Measurements from ENCODE around the gene PIAS1. TPM values are rescaled to one million over a fixed set of nuclear protein-coding genes. Genes with fewer than 3 reads are reported as not detected.
A peak's percentile ranks its signal among the peaks of the same experiment; 100 is the strongest.
"Not testable (repeated sequence)": the region's sequence is repeated elsewhere in the genome, so short reads cannot be mapped to it uniquely, and the experiment has no call there.

PIAS1 gene
- total RNA-seq, 2 experiments from 2014 or later = 20.4 to 24.4 TPM

DNA sequence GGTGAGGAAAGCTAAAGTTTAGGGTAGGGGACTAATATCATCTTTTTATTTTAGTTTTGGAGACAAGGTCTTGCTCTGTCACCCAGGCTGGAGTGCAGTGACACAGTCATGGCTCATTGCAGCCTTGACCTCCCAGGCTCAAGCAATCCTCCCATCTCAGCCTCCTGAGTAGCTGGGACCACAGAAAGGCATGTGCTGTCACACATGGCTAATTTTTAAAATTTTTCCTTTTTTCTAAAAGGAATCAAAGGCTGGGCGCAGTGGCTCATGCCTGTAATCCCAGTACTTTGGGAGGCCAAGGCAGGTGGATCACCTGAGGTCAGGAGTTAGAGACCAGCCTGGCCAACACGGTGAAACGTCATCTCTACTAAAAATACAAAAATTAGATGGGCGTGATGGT, 171.3 kb downstream of the PIAS1 start:
- Mint-ChIP-seq H3K4me1 (peaks cover 35% of the 10 kb centered on the region), H3K36me3 (peaks cover 49% of the 10 kb centered on the region), H3K4me3 (peak overlapping the region; percentile 37)
- not testable (repeated sequence) for H3K9me3 Mint-ChIP-seq, H3K27ac Mint-ChIP-seq, H3K27me3 Mint-ChIP-seq, DNase-seq

- Mint-ChIP-seq H3K9me3 (no peaks in the 10 kb centered on the region), H3K36me3 (peaks cover 45% of the 10 kb centered on the region), H3K4me3 (peak overlapping the region; percentile 92), H3K4me1 (peaks cover 39% of the 10 kb centered on the region), H3K27ac (peak overlapping the region; percentile 36), H3K27me3 (no peaks in the 10 kb centered on the region)
- DNase-seq = no peak
These were observed 173.6 kb downstream of the PIAS1 start for GRCh38 chr15:68227643-68228142.

GRCh38 chr15:68228143-68228970, 174.2 kb downstream of the PIAS1 start:
- peaks cover 36% of the 10 kb centered on the region for H3K4me1 Mint-ChIP-seq
- H3K36me3 Mint-ChIP-seq = peaks cover 39% of the 10 kb centered on the region
- DNase-seq = no peak
- H3K9me3 Mint-ChIP-seq = no peaks in the 10 kb centered on the region
- H3K27ac Mint-ChIP-seq = peak overlapping the region; percentile 91
- no peaks in the 10 kb centered on the region for H3K27me3 Mint-ChIP-seq
- peak overlapping the region; percentile 92 for H3K4me3 Mint-ChIP-seq

DNA sequence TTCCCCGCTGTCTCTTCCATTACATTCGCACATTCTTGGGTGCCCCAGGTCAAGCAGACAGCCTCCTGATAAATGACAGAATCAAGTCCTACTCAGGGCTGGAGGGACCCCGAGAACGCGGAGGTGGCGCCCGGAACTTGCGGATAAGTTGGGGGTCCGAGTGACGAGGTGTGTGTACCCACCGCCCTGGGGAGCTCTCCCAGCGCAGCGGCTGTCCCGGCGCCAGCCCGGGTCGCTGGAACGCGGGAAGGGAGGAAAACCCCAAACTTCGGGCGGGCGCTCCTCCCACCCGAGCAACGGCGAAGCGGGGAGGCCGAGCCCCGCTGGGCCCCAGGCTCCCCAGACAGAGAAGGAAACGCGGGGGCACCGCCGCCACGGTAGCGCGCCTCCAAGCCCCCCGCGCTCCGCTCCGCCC, 174.9 kb downstream of the PIAS1 start:
- Mint-ChIP-seq H3K27ac (peak overlapping the region; percentile 91), H3K4me3 (peak overlapping the region; percentile 92), H3K9me3 (no peaks in the 10 kb centered on the region), H3K36me3 (peaks cover 38% of the 10 kb centered on the region), H3K4me1 (peaks cover 36% of the 10 kb centered on the region), H3K27me3 (no peaks in the 10 kb centered on the region)
- no peak for DNase-seq

DNA sequence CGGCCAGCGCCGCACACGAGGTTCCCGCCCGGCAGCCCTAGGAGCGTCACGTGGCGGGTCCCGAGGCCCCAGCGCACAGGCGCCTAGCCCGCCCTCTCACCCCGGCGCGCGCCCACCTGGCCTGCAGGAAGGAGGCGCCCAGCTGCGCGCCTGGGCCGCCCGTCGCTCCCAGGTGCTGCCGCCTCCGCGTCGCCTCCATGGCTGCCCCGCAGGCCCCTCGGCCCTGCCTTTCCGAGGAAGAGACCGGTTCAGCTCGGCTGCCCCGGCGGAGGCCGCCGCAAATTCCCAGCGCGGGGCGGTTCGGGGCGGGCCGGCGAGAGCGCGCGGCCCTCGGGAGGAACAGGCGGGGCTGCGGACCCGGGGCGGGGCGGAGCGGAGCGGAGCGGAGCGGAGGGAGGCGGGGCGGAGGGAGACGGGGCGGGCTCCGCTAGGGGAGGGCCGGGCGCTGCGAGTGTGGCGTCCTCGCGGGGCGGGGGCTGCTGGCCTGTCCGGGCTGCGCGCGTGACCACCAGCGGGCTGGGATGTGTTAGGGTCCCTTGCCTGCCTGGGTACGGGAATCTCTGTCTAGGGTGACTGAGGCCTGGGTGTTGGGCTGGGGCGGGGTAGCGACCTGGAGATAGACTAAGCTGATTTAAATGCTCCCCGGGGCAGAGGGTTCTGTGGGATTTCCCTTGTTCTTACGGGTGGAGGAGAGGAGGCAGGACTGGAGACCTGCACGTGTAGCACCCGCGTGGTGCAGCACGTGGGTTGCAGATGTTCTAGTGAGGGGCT, 175.5 kb downstream of the PIAS1 start, which contains the start of gene CLN6:
Gene CLN6 (minus strand): TSS at position 343 of the 771 bp plus-strand sequence. CDS start 144 bp downstream, at position 199.
- H3K9me3 Mint-ChIP-seq = no peaks in the 10 kb centered on the region
- DNase-seq = peak; percentile 90
- peaks cover 35% of the 10 kb centered on the region for H3K36me3 Mint-ChIP-seq
- H3K4me1 Mint-ChIP-seq = peaks cover 35% of the 10 kb centered on the region
- H3K27me3 Mint-ChIP-seq = no peaks in the 10 kb centered on the region
- peak within 1 kb of the TSS; percentile 92 for H3K4me3 Mint-ChIP-seq
- H3K27ac Mint-ChIP-seq = peak within 1 kb of the TSS; percentile 98

DNA sequence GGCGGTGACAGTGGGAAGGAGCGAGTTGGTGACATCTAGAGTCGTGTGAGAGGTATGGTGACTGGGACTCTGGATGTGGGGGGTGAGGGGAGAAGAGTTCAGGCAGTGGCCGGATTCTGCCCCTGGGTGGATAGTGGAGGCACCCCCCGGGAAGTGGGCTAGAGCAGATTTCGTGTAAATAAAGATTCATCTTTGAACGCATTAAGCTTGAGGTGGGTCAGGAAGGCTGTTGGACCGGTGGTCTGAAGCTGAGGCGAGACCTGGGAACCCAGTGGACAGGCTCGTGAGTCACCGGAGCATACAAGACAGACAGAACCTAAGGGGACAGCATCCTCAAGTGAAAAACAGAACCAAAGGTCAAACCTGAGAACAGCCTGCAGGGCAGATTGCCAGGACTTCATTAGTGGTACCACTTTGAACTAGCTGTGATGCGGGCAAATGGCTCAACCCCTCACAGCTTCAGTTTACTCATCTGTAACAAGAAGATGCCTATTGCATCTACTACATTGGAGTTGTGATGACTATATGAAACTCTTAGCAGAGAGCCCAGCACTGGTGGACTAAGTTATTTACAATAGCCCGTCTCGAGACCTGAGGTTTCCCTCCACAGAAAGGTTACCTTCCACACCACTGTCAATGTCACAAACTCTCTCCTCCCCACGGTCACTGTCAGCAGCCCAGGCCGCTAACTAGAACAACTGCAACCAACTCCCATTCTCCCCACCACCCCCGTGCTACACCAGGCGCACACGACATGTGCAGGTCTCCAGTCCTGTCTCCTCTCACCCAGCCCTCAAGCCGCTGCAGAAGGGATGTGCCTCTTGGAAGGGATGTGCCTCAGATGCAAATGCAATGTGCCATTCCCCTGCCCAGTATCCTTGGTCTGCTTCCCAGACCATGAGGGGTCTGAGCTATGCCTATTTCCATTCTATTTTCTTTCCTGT, 176.3 kb downstream of the PIAS1 start:
- no peak for DNase-seq
- Mint-ChIP-seq H3K27ac (peak overlapping the region; percentile 98), H3K4me3 (peak overlapping the region; percentile 92), H3K27me3 (no peaks in the 10 kb centered on the region), H3K4me1 (peaks cover 28% of the 10 kb centered on the region), H3K9me3 (no peaks in the 10 kb centered on the region), H3K36me3 (peaks cover 28% of the 10 kb centered on the region)

DNA sequence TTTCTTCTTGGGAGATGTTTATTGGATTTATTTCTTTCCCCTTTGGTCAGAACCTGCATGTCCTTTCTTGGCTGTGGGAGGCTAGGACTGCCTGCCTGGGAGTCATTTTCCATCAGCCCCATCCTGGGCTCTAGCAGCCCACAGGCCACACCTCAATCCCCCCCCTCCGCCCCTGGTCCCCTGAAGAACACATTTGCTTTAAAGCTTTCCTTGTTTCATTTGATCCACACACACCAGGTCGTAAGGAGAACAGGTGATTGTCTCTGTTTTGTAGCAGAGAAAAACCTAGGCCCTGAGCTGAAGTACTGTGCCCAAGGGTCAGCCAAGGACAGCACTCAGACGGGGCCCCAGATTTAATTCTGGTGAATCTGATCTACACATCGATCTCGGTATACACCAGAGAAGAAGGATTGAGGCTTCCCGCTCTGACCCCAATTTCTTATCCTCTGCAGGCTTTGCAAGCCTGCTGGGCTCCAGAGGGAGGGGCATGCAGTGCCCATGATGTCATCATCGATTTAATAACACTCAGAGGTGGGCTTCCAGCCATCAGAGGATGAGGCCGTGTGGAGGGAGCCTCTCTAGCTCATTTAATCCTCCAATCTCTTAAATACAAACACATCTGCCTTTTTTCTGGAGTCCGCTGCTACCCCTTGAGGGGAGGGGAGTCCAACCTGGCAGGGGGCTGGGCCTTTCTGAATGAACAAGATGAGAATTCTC, 177.1 kb downstream of the PIAS1 start:
- Mint-ChIP-seq H3K4me1 (peaks cover 28% of the 10 kb centered on the region), H3K36me3 (peaks cover 28% of the 10 kb centered on the region), H3K27me3 (no peaks in the 10 kb centered on the region), H3K4me3 (peak overlapping the region; percentile 92), H3K27ac (peak overlapping the region; percentile 23), H3K9me3 (no peaks in the 10 kb centered on the region)
- DNase-seq = no peak

- no peak overlapping the region for H3K27ac Mint-ChIP-seq
These were observed 178.3 kb downstream of the PIAS1 start for GRCh38 chr15:68232449-68232848.

DNA sequence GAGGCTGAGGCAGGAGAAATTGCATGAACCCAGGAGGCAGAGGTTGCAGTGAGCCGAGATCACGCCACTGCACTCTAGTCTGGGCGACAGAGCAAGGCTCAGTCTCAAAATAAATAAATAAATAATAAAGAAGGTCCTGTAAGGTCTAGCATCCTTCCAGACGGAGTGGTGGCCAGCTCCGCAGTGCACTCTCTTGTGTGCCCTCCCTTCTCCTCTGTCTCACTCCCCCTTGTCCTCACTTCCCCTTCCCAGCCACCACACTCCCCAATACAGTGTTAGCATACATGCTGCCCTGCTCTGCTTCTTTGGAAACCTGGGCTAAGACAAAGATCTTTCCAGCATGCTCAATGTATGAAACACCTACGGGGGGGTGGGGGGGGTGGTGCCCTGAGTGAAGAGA, 178.8 kb downstream of the PIAS1 start:
- peaks cover 11% of the 10 kb centered on the region for H3K36me3 Mint-ChIP-seq

More at GRCh38 chr15:68232449-68232848, 178.3 kb downstream of the PIAS1 start:
- no peak overlapping the region for H3K4me3 Mint-ChIP-seq
- H3K27me3 Mint-ChIP-seq = no peaks in the 10 kb centered on the region
- DNase-seq = no peak
- H3K36me3 Mint-ChIP-seq = peaks cover 16% of the 10 kb centered on the region
- H3K9me3 Mint-ChIP-seq = no peaks in the 10 kb centered on the region
- peaks cover 22% of the 10 kb centered on the region for H3K4me1 Mint-ChIP-seq

DNA sequence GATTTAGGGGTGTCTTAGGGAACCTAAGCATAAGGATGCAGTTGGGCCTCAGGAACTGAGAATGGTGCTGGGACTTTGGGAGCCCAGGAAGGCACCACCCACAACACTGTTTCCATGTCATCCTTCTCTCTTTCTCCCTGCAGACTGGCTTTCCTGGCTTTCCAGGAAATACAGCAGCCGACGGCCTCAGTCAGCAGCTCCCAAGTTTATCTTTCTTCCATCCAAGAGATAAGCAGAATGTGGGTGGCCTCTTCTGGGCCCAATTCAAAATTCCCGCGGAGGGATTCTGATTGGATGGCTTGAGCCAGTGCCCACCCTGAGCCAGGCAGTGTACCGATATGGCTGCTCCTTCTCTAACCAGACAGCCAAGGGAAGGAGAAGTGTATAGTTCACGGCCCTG, 179.9 kb downstream of the PIAS1 start:
- peaks cover 11% of the 10 kb centered on the region for H3K4me1 Mint-ChIP-seq
- H3K36me3 Mint-ChIP-seq = peaks cover 1% of the 10 kb centered on the region
- DNase-seq = no peak
- no peaks in the 10 kb centered on the region for H3K27me3 Mint-ChIP-seq
- H3K9me3 Mint-ChIP-seq = no peaks in the 10 kb centered on the region
- H3K4me3 Mint-ChIP-seq = no peak overlapping the region
- no peak overlapping the region for H3K27ac Mint-ChIP-seq

More for the DNA sequence above, 178.8 kb downstream of the PIAS1 start:
- Mint-ChIP-seq H3K27ac (no peak overlapping the region), H3K27me3 (no peaks in the 10 kb centered on the region), H3K4me3 (no peak overlapping the region), H3K9me3 (no peaks in the 10 kb centered on the region), H3K4me1 (peaks cover 17% of the 10 kb centered on the region)
- DNase-seq = no peak

GRCh38 chr15:68234520-68234919, 180.4 kb downstream of the PIAS1 start:
- peaks cover 11% of the 10 kb centered on the region for H3K4me1 Mint-ChIP-seq
- DNase-seq, H3K27me3 Mint-ChIP-seq, H3K36me3 Mint-ChIP-seq, H3K9me3 Mint-ChIP-seq, H3K4me3 Mint-ChIP-seq, H3K27ac Mint-ChIP-seq: not testable (repeated sequence)

DNA sequence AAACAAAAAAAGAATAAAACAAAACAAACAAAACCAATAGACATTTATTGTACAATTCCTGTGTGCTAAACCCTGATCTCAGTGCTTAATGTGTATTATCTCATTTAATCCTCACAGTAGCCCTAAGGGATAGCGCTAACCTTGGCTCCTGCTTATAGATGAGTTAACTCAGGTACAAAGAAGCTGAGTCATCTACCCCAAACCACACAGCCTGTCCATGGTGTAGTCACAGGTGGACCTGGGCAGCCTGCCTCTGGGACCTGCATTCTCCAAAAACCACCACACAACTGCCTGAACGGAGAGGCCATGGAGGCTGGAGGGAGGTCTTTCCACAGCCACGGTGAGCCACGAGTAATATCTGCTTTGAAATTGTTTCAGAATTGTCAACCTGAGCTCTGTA, 180.9 kb downstream of the PIAS1 start:
- no peak for DNase-seq

DNA sequence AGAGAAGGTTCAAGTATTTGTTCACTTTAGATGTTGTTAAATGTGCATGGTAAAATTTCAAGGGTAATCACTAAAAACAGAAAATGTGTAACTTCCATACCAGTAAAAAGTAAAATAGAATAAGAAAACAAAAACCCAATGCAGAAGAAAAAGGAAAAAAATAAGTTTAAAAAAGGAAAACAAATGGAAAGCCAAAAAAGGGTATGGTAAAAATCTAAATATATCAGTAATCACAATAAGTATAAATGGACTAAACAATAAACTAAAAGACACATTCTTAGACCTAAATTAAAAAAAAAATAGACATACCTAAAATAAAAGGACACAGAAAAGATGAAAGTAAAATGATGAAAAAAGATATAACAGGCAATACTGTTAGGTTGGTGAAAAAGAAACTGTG, 184.9 kb downstream of the PIAS1 start:
- no peaks in the 10 kb centered on the region for H3K27me3 Mint-ChIP-seq
- no peak for DNase-seq
- H3K27ac Mint-ChIP-seq = no peak overlapping the region
- peaks cover 7% of the 10 kb centered on the region for H3K9me3 Mint-ChIP-seq
- no peak overlapping the region for H3K4me3 Mint-ChIP-seq
- H3K36me3 Mint-ChIP-seq = peaks cover 4% of the 10 kb centered on the region
- no peaks in the 10 kb centered on the region for H3K4me1 Mint-ChIP-seq

More for the DNA sequence above, 180.9 kb downstream of the PIAS1 start:
- Mint-ChIP-seq H3K36me3 (peaks cover 1% of the 10 kb centered on the region), H3K4me1 (peaks cover 8% of the 10 kb centered on the region), H3K27me3 (no peaks in the 10 kb centered on the region), H3K4me3 (no peak overlapping the region), H3K9me3 (no peaks in the 10 kb centered on the region), H3K27ac (no peak overlapping the region)

All from activated naive CD8-positive, alpha-beta T cell treated with anti-CD3 and anti-CD28 coated beads for 36 hours (primary cell).